Bronchial epithelial cell (primary cell): Measurements from ENCODE around the gene ANO9. TPM values are rescaled to one million over a fixed set of nuclear protein-coding genes. Genes with fewer than 3 reads are reported as not detected.
"Not testable (repeated sequence)": the region's sequence is repeated elsewhere in the genome, so short reads cannot be mapped to it uniquely, and the experiment has no call there.

Source experiments
- DNase-seq: peaks from one replicate; pipeline ENCODE4 v3.0.0-alpha.2; 2010; ENCODE audit warnings: low read depth
- FAIRE-seq: peaks from 2 replicates; lab custom pipeline; 2011; peaks lifted over from hg19 to GRCh38; lab: Jason Lieb, UNC
- H3K27me3 ChIP-seq: 2 replicates; pipeline ENCODE4 v1.5.1; 2011; ENCODE audit warnings: low read length; ENCODE audit not compliant: control insufficient read depth, insufficient read depth
- H3K36me3 ChIP-seq: 2 replicates; pipeline ENCODE4 v1.5.1; 2011; ENCODE audit warnings: low read length; ENCODE audit not compliant: control insufficient read depth, insufficient read depth
- H3K4me3 ChIP-seq: 2 replicates; pipeline ENCODE4 v1.5.1; 2011; ENCODE audit warnings: mild to moderate bottlenecking, low read depth, low read length, control low read depth
- CTCF ChIP-seq: IDR thresholded peaks from 2 replicates; pipeline ENCODE4 v1.5.1; 2011; ENCODE audit warnings: mild to moderate bottlenecking, moderate library complexity, low read length, control low read depth, inconsistent platforms; ENCODE audit not compliant: insufficient read depth, severe bottlenecking
- total RNA-seq: library from RNA; depleted of rRNA; stranded (reverse); fragments of >200 nt; gene quantifications from 2 replicates; pipeline ENCODE4 v1.2.1, GENCODE V29; 2014

Gene ANO9
- total RNA-seq, 1 donor from 2014 or later: 9.2 TPM

DNA sequence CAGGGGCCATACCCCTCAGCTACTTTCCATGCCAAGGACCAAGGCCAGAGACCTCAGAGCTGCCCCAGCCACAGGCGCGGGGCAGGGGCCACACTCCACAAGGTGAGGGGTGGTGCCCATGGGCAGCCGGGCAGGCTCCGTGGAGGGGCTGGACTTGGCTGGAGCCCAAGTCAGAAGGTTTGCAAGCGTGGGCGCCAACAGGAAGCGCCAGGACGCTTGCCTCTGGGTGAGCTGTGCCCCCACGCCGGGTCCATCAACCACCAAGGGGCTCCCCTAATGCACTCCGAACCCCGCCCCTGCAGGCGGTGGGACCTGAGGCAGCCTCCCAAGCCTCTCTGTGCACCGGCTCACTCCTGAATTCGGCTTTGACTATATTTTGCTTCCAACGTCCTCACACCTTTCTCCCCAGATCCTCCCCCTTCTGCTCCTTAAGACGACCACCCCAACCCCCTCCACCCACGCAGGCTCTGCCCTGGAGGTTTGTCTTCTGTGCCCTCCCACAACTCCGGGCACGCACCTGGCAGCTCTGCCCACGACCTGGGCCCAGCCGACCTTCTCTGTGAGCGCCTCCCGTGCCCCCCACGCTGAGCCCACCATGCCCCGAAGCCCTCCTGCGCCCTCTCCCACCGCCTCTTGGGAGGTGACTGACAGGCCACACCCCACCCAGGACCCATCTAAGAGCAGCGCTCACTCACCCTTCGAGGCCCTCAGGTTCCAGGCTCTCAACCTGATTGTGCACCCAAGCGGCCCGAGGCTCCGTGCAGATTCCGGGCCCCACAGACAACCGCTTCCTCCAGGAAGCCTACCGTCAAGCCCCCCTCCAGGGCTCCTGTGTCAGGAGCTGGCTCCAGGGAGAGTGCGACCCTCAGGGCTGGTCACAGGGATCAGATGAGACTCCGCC lies 50.4 kb downstream of the ANO9 start:
- DNase-seq: no peak
- H3K27me3 ChIP-seq: no peaks in the 10 kb centered on the region
- TF ChIP-seq CTCF: no peak
- no peak overlapping the region for H3K4me3 ChIP-seq
- FAIRE-seq: no peak
- H3K36me3 ChIP-seq: peaks cover 6% of the 10 kb centered on the region

- TF ChIP-seq CTCF: peak; percentile 51
- no peak for FAIRE-seq
- no peaks in the 10 kb centered on the region for H3K27me3 ChIP-seq
- no peak overlapping the region for H3K4me3 ChIP-seq
- H3K36me3 ChIP-seq: no peaks in the 10 kb centered on the region
- no peak for DNase-seq
These were observed 51.6 kb downstream of the ANO9 start for GRCh38 chr11:390175-390574.

- not testable (repeated sequence) for H3K36me3 ChIP-seq, H3K27me3 ChIP-seq, H3K4me3 ChIP-seq, FAIRE-seq, DNase-seq
These were observed 52.4 kb downstream of the ANO9 start for GRCh38 chr11:389369-389768.

GRCh38 chr11:387193-387793 lies 54.5 kb downstream of the ANO9 start:
- no peaks in the 10 kb centered on the region for H3K36me3 ChIP-seq
- H3K4me3 ChIP-seq: no peak overlapping the region
- no peaks in the 10 kb centered on the region for H3K27me3 ChIP-seq
- FAIRE-seq (no peak), DNase-seq (no peak)
- TF ChIP-seq CTCF: no peak

GRCh38 chr11:386483-386882 lies 55.3 kb downstream of the ANO9 start:
- Histone ChIP-seq H3K27me3 (no peaks in the 10 kb centered on the region), H3K4me3 (no peak overlapping the region), H3K36me3 (no peaks in the 10 kb centered on the region)
- FAIRE-seq: no peak
- no peak for TF ChIP-seq CTCF
- no peak for DNase-seq

GRCh38 chr11:385594-386351 lies 56.0 kb downstream of the ANO9 start:
- TF ChIP-seq CTCF: no peak
- FAIRE-seq: no peak

More at GRCh38 chr11:385594-386351, 56.0 kb downstream of the ANO9 start:
- Histone ChIP-seq H3K27me3 (no peaks in the 10 kb centered on the region), H3K36me3 (no peaks in the 10 kb centered on the region), H3K4me3 (no peak overlapping the region)
- DNase-seq: no peak
